Pancreas (tissue), 10 donors: ENCODE measurements around the gene SCN8A. TPM values are rescaled to one million over a fixed set of nuclear protein-coding genes. Genes with fewer than 3 reads are reported as not detected.

Experiments
- ATAC-seq, 4 donors: fragments of 200-7000 bp; cut with Tn5 transposase; one replicate each; pipeline versions ENCODE4 v1.8.0 to v1.9.1; 2020; ENCODE audit warnings: mild to moderate bottlenecking in 4 of 4, moderate library complexity in 4 of 4
- DNase-seq, 6 donors: peaks; one replicate each; pipeline ENCODE4 v3.0.0-alpha.2; 2020
- FAIRE-seq: peaks from 2 replicates; lab custom pipeline; 2012; peaks lifted over from hg19 to GRCh38; lab: Jason Lieb, UNC
- H3K27ac ChIP-seq, 4 donors: fragments of 200-600 bp; sonication (generic); 1 replicate in 3 of 4; 2 replicates in 1 of 4; pipeline versions ENCODE4 v1.5.0 to v1.8.0; 2020
- H3K27me3 ChIP-seq, 4 donors: fragments of 200-600 bp; one replicate each; pipeline ENCODE4 v1.8.0; 2021
- H3K36me3 ChIP-seq, 3 donors: fragments of 200-600 bp; sonication (generic) in 1 of 3; one replicate each; pipeline versions ENCODE4 v1.5.0 to v1.8.0; 2020 to 2021
- H3K4me1 ChIP-seq, 3 donors: fragments of 200-600 bp; one replicate each; pipeline ENCODE4 v1.8.0; 2021
- H3K4me3 ChIP-seq, 4 donors: fragments of 200-600 bp; sonication (generic) in 2 of 4; one replicate each; pipeline versions ENCODE4 v1.5.0 to v1.8.0; 2020 to 2021
- H3K9me3 ChIP-seq, 4 donors: fragments of 200-600 bp; one replicate each; pipeline ENCODE4 v1.8.0; 2021
- WGBS, 2 donors: extraction: QIAGEN DNeasy Blood & Tissue Kit; methylation state at CpG; one replicate each; pipeline ENCODE4 v1.1.7; 2013; 5-methylcytosine and 5-hydroxymethylcytosine counted together
- intact Hi-C, 3 donors: fragments of 100-400 bp; cut with DNase I; formaldehyde crosslinking; loops; one replicate each; pipeline versions ENCODE4 v1.11.1 to v1.14.2; 2022
- polyA plus RNA-seq, 2 donors: library from polyadenylated mRNA; stranded (reverse); fragments of 200-250 nt; gene quantifications; one replicate each; pipeline ENCODE4 v1.2.3, GENCODE V29; 2013
- total RNA-seq, 6 donors: library from RNA; stranded (reverse); fragmentation: NEBNext Ultra II Directional in 4 of 6; extraction: Animal tissue kit (Norgen Biotek cat#: 25700) in 4 of 6; gene quantifications; one replicate each; pipeline versions ENCODE4 v1.2.1 to v1.2.4, GENCODE V29; 2021 to 2023
- TF ChIP-seq, protein P1 (sequence below), 4 donors: fragments of 200-600 bp; sonication (generic) in 3 of 4; IDR thresholded peaks; one replicate each; pipeline versions ENCODE4 v1.5.0 to v1.8.0; 2021; ENCODE audit warnings: antibody characterized with exemption in 4 of 4
- donor health status: healthy with polysubstance abuse.
- donor health status: DM: no; HTN: no; CAD: no; lungs with moderate emphysema.
- donor health status: DM: no; HTN: no; CAD: no.
- donor health status: control.
- donor health status: control.
- donor health status: Bipolar disorder and iron deficiency.
- donor health status: DM: yes; HTN: yes; CAD: no.
- donor health status: DM: no; HTN: no; CAD: no.
- donor health status: DM: no; HTN: no; CAD: no.
- donor health status: DM: yes; HTN: yes; CAD: no.

SCN8A gene
- total and polyA plus RNA-seq, 8 donors, result 1.9 to 3.2 (median 2.3) TPM

DNA sequence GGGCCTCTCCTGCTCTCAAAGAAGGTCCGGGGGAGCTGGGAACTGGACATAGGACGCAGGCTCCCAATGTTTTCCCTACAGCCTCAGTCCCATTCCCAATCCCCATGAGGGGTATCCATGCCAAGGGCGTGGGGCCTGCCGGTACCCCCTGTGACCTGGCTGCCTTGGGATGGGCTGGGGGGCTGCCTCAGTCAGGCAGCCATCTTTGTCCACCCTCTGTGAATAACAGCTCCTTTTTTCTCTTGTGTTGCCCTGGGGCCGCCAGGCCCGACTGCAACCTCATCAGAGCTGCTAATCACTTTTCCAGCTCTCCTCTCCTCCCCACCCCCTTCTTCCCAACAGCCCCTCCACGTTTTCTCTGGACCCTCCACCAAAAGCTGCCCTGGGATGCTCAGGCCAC, 246.3 kb downstream of the SCN8A start:
- no peak for DNase-seq
- H3K36me3 ChIP-seq, result no peaks in the 10 kb centered on the region
- H3K4me3 ChIP-seq, result no peak overlapping the region
- 66 to 78% methylated on average over 6 to 7 of the region's 7 CpGs for WGBS, 2 donors
- no peak overlapping the region for H3K27ac ChIP-seq
- no peaks in the 10 kb centered on the region for H3K27me3 ChIP-seq
- intact Hi-C loops, result no loop called here
- TF ChIP-seq, protein P1, sequence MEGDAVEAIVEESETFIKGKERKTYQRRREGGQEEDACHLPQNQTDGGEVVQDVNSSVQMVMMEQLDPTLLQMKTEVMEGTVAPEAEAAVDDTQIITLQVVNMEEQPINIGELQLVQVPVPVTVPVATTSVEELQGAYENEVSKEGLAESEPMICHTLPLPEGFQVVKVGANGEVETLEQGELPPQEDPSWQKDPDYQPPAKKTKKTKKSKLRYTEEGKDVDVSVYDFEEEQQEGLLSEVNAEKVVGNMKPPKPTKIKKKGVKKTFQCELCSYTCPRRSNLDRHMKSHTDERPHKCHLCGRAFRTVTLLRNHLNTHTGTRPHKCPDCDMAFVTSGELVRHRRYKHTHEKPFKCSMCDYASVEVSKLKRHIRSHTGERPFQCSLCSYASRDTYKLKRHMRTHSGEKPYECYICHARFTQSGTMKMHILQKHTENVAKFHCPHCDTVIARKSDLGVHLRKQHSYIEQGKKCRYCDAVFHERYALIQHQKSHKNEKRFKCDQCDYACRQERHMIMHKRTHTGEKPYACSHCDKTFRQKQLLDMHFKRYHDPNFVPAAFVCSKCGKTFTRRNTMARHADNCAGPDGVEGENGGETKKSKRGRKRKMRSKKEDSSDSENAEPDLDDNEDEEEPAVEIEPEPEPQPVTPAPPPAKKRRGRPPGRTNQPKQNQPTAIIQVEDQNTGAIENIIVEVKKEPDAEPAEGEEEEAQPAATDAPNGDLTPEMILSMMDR (IDR thresholded peaks at IDR 0.05), result no peak
- H3K4me1 ChIP-seq, result no peaks in the 10 kb centered on the region
- no peak for FAIRE-seq
- ATAC-seq, result no peak
- H3K9me3 ChIP-seq, result no peaks in the 10 kb centered on the region

DNA sequence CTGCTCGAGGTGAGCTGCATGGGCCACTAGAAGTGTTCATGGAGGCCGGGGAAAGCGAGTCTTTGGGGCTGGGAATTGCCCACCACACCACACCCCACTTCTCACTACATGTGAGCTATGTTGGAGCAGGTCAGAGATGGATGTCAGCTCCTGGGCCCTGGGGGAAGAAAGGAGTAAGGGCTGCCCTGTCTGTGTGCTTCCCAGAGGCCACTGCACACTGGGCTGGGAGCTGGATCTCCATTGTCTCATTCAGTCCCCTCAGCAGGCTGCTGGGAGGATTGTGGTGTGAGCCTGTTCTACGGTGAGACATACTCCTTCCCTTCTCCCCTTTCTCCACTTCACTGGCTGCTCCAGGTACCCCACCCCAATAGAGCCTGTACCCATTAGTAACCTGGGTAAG, 247.0 kb downstream of the SCN8A start:
- no peak for FAIRE-seq
- no peak for ATAC-seq
- no peak for DNase-seq
- Histone ChIP-seq H3K36me3 (no peaks in the 10 kb centered on the region), H3K27me3 (no peaks in the 10 kb centered on the region), H3K9me3 (no peaks in the 10 kb centered on the region), H3K4me1 (no peaks in the 10 kb centered on the region), H3K27ac (no peak overlapping the region), H3K4me3 (no peak overlapping the region)
- intact Hi-C loops, result no loop called here
- TF ChIP-seq, protein P1 (IDR thresholded peaks at IDR 0.05), result no peak
- WGBS, 2 donors, result 60 to 61% methylated on average over 4 of the region's 4 CpGs

DNA sequence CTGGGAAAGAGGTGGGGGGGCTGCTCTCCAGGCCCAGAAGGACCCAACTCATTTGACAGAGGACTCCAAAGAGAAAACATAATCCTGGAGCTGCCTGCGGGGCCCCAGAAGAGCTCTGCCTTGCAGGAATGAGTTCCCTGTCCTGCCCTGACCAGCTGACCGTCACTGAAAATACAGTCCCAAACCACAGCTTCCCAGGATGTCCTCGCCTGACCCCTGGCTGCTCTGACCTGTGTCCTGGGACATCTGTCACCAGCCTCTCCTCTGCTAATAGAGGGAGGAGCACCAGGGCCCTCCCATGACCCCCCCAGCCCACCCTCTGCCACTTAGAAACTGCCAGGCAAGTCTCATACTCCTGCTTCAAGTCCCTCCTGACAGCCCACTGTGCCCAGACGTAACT, 247.7 kb downstream of the SCN8A start:
- TF ChIP-seq, protein P1 (IDR thresholded peaks at IDR 0.05), result no peak
- Histone ChIP-seq H3K27ac (no peak overlapping the region), H3K4me1 (no peaks in the 10 kb centered on the region), H3K27me3 (no peaks in the 10 kb centered on the region), H3K36me3 (no peaks in the 10 kb centered on the region), H3K9me3 (no peaks in the 10 kb centered on the region), H3K4me3 (no peak overlapping the region)
- WGBS, 2 donors, result 68 to 69% methylated on average over 4 of the region's 4 CpGs
- ATAC-seq (no peak), FAIRE-seq (no peak), DNase-seq (no peak)
- intact Hi-C loops, result no loop called here

DNA sequence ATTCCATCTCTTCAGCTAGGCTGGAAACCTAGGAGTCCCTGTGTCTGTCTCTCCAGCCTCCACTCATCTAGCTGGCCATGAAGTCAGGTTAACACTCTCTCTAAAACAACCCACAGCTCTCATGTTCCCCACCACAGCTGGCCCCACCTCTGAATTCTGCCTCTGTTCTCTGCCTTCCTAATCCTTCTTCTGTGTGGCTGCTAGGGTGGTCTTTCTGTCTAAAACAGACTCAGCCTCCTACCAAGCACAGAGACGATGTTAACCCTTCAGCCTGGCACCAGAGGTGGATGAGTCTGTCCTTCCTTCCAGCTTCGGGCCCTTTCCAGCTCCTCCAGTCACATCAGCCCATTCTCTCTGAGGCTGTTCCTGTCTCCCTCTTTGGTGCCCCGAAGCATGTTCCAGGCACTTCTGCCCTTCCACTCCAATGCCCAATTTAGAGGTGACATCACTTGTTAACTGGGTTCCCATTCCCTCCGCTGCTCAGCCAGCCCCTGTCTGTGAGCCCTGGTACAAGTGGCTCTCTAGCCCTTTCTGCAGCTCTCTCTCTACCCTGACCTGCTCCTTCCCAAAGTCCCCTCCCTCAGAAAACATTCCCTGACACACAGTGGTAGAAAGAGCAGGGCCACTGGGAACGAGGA, 248.4 kb downstream of the SCN8A start:
- no peak overlapping the region for H3K4me3 ChIP-seq
- DNase-seq (no peak), FAIRE-seq (no peak), ATAC-seq (no peak)
- H3K4me1 ChIP-seq, result no peaks in the 10 kb centered on the region
- 65 to 71% methylated on average over 5 of the region's 5 CpGs for WGBS, 2 donors
- no peaks in the 10 kb centered on the region for H3K27me3 ChIP-seq
- no peaks in the 10 kb centered on the region for H3K36me3 ChIP-seq
- intact Hi-C loops, result no loop called here
- H3K27ac ChIP-seq, result no peak overlapping the region
- H3K9me3 ChIP-seq, result no peaks in the 10 kb centered on the region
- TF ChIP-seq, protein P1 (IDR thresholded peaks at IDR 0.05), result no peak

DNA sequence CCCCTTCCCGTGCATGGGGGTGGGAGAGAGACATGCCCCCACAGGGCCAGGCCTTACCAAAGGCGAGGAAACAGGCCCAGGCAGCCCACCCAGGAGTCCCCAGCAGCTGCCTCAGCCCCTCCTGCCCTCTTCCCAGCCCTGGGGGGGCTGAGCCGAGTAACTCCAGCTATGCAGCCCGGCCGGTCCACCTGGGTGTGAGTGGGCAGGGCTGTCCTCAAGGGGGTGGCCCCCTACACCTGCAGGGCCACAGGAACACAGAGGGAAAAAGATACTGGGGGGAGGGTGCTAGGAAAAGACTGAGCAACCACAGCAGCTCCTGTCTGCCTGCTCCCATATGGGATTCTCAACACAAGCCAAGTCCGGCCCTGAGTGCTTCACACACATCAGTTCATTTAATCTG, 249.9 kb downstream of the SCN8A start:
- H3K9me3 ChIP-seq, result no peaks in the 10 kb centered on the region
- no peak overlapping the region for H3K27ac ChIP-seq
- ATAC-seq, result no peak
- peaks cover 0 to 4% (median 0%) of the 10 kb centered on the region in 4 donors for H3K27me3 ChIP-seq
- no peaks in the 10 kb centered on the region for H3K36me3 ChIP-seq
- no peak overlapping the region for H3K4me3 ChIP-seq
- TF ChIP-seq, protein P1 (IDR thresholded peaks at IDR 0.05), result no peak
- no peak for FAIRE-seq
- DNase-seq, result no peak
- H3K4me1 ChIP-seq, result no peaks in the 10 kb centered on the region
- intact Hi-C loops, result no loop called here
- WGBS, 2 donors, result 76 to 86% methylated on average over 6 of the region's 6 CpGs
